ENCODE results near the gene CYB5R4.

- no peak for TF ChIP-seq CTCF (IDR thresholded peaks at IDR 0.05)
- no peak for TF ChIP-seq POLR2AphosphoS5 (IDR thresholded peaks at IDR 0.05)
Observed at GRCh38 chr6:83985308-83985713, 125.8 kb downstream of the CYB5R4 start.
